ENCODE results near the gene NOL4L. TPM values are rescaled to one million over a fixed set of nuclear protein-coding genes. Genes with fewer than 3 reads are reported as not detected.

Gene NOL4L
- total RNA-seq, 4 donors from 2014 or later, result 5.9 to 20.5 (median 6.9) TPM

DNA sequence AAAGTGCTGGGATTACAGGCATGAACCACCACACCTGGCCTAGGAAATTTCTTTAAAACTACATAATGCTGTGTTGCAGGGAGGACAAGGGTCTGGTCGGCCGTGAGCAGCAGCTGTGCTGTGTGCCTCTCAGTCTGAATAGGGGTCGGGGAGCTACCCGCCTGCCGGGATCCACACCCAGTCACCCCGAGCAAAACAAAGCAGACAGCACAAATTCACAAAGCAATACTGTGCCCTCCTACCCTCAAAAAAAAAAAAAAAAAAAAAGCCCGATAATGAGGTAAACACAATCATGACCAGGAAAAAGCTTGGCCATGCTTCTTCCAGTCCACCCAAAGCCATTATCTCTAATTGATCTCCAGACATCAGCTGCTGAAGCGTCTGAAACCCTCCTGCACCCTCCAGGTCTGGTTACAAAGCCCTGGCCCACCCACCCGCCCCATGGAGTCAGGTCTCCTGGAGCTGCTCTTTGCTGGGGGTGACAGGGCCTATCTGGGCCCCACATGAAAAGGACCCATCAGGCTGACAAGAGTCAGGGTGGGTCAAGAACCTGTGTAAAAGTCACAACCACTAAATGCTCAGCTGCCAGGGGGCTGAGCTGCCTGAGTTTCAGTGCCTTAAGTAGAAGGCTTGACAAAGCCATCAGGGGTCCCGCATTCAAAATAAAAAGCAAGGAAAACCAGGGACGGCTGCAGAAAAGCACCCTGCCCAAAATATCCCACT is 88.2 kb downstream of the NOL4L start:
- no peak for TF ChIP-seq CTCF (IDR thresholded peaks at IDR 0.05; ENCODE audit: low read depth)

GRCh38 chr20:32495949-32496348 is 89.2 kb downstream of the NOL4L start:
- TF ChIP-seq CTCF (IDR thresholded peaks at IDR 0.05; ENCODE audit: low read depth), result no peak

DNA sequence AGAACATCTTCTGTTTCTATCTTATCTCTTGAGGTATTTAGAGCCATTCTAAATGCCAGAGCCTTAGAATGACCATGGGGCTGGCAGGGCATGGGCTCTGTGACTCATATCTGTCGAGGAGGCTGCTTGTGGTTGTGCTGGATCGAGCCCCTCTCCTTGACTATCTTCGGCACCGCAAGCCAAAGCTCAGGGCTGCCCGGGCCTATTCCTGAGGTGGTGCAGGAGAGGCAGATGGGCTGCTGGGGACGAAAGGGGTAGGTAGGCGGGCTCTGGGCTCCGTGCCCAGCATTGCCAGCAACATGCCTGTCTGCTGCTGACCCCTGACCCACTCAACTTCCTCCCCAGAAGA is 89.9 kb downstream of the NOL4L start:
- no peak for TF ChIP-seq CTCF (IDR thresholded peaks at IDR 0.05; ENCODE audit: low read depth)

- TF ChIP-seq CTCF (IDR thresholded peaks at IDR 0.05; ENCODE audit: low read depth), result no peak
Measured at GRCh38 chr20:32494483-32495216, 90.5 kb downstream of the NOL4L start.

DNA sequence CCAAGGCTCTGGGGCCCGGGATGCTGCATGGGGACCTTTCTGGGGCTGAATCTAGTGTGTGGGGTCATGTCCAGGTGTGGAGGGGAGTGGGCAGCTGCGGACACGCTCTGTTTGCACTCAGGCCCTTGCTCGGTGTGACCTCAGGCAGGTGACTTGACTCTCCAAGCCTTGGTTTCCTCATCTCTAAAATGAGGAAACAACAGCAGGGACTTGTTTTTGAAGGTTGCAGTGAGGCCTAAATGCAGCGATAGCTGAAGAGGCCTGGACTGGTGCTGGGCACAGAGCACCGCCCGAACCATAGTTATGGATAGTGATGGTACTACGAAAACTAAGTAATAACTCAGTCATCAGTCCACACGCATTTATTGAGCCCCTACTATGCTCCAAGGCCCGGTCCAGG is 91.8 kb downstream of the NOL4L start:
- TF ChIP-seq CTCF (IDR thresholded peaks at IDR 0.05; ENCODE audit: low read depth), result no peak

DNA sequence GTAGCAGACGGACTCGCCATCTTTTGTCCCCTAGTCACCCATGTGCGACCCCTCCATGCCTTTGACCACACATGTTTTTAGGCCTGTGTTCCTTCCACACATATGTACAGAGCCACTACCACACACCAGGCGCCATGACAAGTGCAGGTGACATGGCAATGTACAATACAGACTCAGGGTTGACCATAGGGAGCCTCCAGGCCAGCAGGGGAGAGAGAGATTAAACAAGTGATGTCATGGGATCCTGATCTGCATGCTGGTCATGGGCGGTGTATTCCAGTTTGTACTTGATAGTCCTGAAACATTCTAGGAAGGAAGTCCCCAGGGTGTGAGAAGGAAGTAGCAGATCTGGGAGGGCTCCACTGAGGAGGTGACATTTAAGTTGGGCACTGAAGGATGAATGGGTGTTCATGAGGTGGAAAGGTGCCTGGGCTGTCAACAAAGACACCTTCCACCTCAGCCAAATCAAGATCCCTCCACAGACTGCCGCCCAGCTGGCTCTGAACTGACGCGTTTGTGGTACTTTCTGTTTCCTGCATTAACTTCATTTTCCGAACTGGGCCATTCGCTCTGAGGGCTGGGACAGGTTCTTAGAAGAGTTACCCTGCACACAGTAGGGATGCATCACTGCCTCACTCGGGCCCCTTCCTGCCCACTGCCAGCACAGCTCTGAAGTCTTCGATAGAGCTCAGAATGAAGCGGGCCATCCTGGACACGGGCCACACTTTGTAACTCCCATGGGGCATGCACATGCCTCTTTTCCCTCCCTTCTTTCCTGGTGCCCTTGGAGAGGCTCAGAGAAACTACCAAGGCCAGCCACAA is 94.0 kb downstream of the NOL4L start:
- TF ChIP-seq CTCF (IDR thresholded peaks at IDR 0.05; ENCODE audit: low read depth), result no peak
